Endothelial cell of umbilical vein (primary cell): Measurements from ENCODE around the gene DNA2. TPM values are rescaled to one million over a fixed set of nuclear protein-coding genes. Genes with fewer than 3 reads are reported as not detected.

Source experiments
- BruUV-seq: library from RNA; stranded (reverse); fragments of 400-500 nt; replicated peaks from 2 replicates; lab custom pipeline; 2021; lab: Mats Ljungman, UMichigan
- CTCF ChIA-PET: fragments of 300-600, 350-600 bp; sonication (Branson Sonifier 250); formaldehyde crosslinking; loops from one replicate; lab custom pipeline; 2021; ENCODE audit warnings: antibody characterized with exemption, inconsistent platforms; lab: Charles Lee
- POLR2A ChIA-PET: fragments of 300-600, 350-600 bp; sonication (Branson Sonifier 250); formaldehyde crosslinking; loops from one replicate; lab custom pipeline; 2021; ENCODE audit warnings: antibody characterized with exemption, inconsistent platforms; lab: Charles Lee
- DNase-seq: peaks from one replicate; pipeline ENCODE4 v3.0.0-alpha.2; 2011; ENCODE audit warnings: low read depth, low spot score
- FAIRE-seq: peaks from 2 replicates; lab custom pipeline; 2011; peaks lifted over from hg19 to GRCh38; lab: Jason Lieb, UNC
- H2AFZ ChIP-seq: 2 replicates; pipeline ENCODE4 v1.6.0; 2012; ENCODE audit warnings: low read depth, low read length, control low read depth, inconsistent platforms
- H3K27ac ChIP-seq: 2 replicates; pipeline ENCODE4 v1.5.1; 2011; ENCODE audit warnings: low read depth, mild to moderate bottlenecking, control low read depth, low read length, moderate library complexity; ENCODE audit not compliant: insufficient read depth
- H3K27me3 ChIP-seq, 2 experiments: 2 replicates each; pipeline versions ENCODE4 v1.6.0 to v1.6.1; 2011; ENCODE audit warnings: low read length in 2 of 2, mixed read lengths in 1 of 2; ENCODE audit not compliant: control insufficient read depth in 2 of 2, insufficient read depth in 2 of 2
- H3K36me3 ChIP-seq, 2 experiments: 2 replicates in 1 of 2; 3 replicates in 1 of 2; pipeline ENCODE4 v1.5.1; 2011; ENCODE audit warnings: low read length in 2 of 2, mild to moderate bottlenecking in 1 of 2, moderate library complexity in 1 of 2; ENCODE audit not compliant: control insufficient read depth in 2 of 2, insufficient read depth in 2 of 2; ENCODE audit errors: extremely low read depth in 1 of 2
- H3K4me1 ChIP-seq: 3 replicates; pipeline ENCODE4 v1.5.1; 2011; ENCODE audit warnings: mild to moderate bottlenecking, low read length; ENCODE audit not compliant: control insufficient read depth, insufficient read depth; ENCODE audit errors: extremely low read depth
- H3K4me2 ChIP-seq: 2 replicates; pipeline ENCODE4 v1.6.1; 2011; ENCODE audit warnings: low read length, control low read depth, mixed read lengths; ENCODE audit not compliant: insufficient read depth
- H3K4me3 ChIP-seq, 3 experiments: fragments of 200-600 bp in 1 of 3; sonication (generic), shearing (Covaris generic) in 1 of 3; replicated peaks in 1 of 3; 2 replicates each; pipeline ENCODE4 v1.5.1; 2011 to 2016; ENCODE audit warnings: control low read depth in 3 of 3, low read length in 3 of 3, mild to moderate bottlenecking in 2 of 3, inconsistent platforms in 1 of 3, low read depth in 1 of 3, moderate library complexity in 1 of 3; ENCODE audit not compliant: insufficient read depth in 1 of 3
- H3K79me2 ChIP-seq: 2 replicates; pipeline ENCODE4 v1.6.0; 2012; ENCODE audit warnings: low read length, inconsistent platforms; ENCODE audit not compliant: control insufficient read depth, insufficient read depth
- H3K9ac ChIP-seq: replicated peaks from 2 replicates; pipeline ENCODE3; 2011; ENCODE audit warnings: low read length, control low read depth; ENCODE audit not compliant: insufficient read depth; ENCODE audit errors: extremely low read depth
- H3K9me1 ChIP-seq: replicated peaks from 3 replicates; pipeline ENCODE4 v1.6.0; 2011; ENCODE audit warnings: mild to moderate bottlenecking, low read length; ENCODE audit not compliant: control insufficient read depth, insufficient read depth; ENCODE audit errors: extremely low read depth
- H3K9me3 ChIP-seq: replicated peaks from 2 replicates; pipeline ENCODE4 v1.5.1; 2012; ENCODE audit warnings: low read length, inconsistent platforms; ENCODE audit not compliant: control insufficient read depth, insufficient read depth
- H4K20me1 ChIP-seq: replicated peaks from 2 replicates; pipeline ENCODE3; 2011; ENCODE audit warnings: mild to moderate bottlenecking, low read length; ENCODE audit not compliant: control insufficient read depth, insufficient read depth; ENCODE audit errors: extremely low read depth
- CTCF ChIP-seq, 2 donors: IDR thresholded peaks; 1 replicate in 1 of 2; 2 replicates in 1 of 2; pipeline ENCODE4 v1.5.1; 2011; ENCODE audit warnings: low read length in 2 of 2, mild to moderate bottlenecking in 2 of 2, moderate library complexity in 2 of 2, control low read depth in 1 of 2, inconsistent platforms in 1 of 2, low read depth in 1 of 2; ENCODE audit not compliant: insufficient read depth in 1 of 2; ENCODE audit errors: extremely low read depth in 1 of 2
- EZH2 ChIP-seq: IDR thresholded peaks from 2 replicates; pipeline ENCODE4 v1.6.1; 2012; ENCODE audit warnings: borderline replicate concordance, low read depth, mild to moderate bottlenecking, moderate library complexity, low read length, inconsistent platforms; ENCODE audit not compliant: severe bottlenecking
- FOS ChIP-seq: IDR thresholded peaks from 2 replicates; pipeline ENCODE4 v1.6.1; 2011; ENCODE audit warnings: mild to moderate bottlenecking, low read length, moderate library complexity, borderline replicate concordance; ENCODE audit not compliant: insufficient read depth
- GATA2 ChIP-seq: IDR thresholded peaks from 2 replicates; pipeline ENCODE4 v1.7.0; 2011; ENCODE audit warnings: low read depth, mild to moderate bottlenecking, moderate library complexity, mixed read lengths, low read length; ENCODE audit not compliant: insufficient read length, insufficient read depth
- JUN ChIP-seq: IDR thresholded peaks from 2 replicates; pipeline ENCODE4 v1.6.1; 2011; ENCODE audit warnings: borderline replicate concordance, low read depth; ENCODE audit not compliant: insufficient read length, insufficient read depth
- MAX ChIP-seq: IDR thresholded peaks from 2 replicates; pipeline ENCODE4 v1.6.1; 2011; ENCODE audit not compliant: insufficient read depth, insufficient read length
- MYC ChIP-seq: IDR thresholded peaks from one replicate; pipeline ENCODE4 v1.6.1; 2011; ENCODE audit warnings: mild to moderate bottlenecking, low read depth, low read length
- POLR2A ChIP-seq: IDR thresholded peaks from 2 replicates; pipeline ENCODE4 v1.6.1; 2012; ENCODE audit warnings: low read depth, mild to moderate bottlenecking, control low read depth, low read length
- POLR2AphosphoS5 ChIP-seq: IDR thresholded peaks from 2 replicates; pipeline ENCODE4 v1.6.1; 2012; ENCODE audit warnings: low read depth, mild to moderate bottlenecking, control low read depth, low read length, moderate library complexity; ENCODE audit not compliant: insufficient read depth
- dilution Hi-C: fragments of 300-500 bp; cut with MboI; formaldehyde crosslinking; loops from one replicate; pipeline ENCODE4 v1.15.0; 2019; ENCODE audit warnings: low sequenced_read_pairs; ENCODE audit not compliant: extremely low pct_ligation_motif_present
- intact Hi-C: fragments of 100-400 bp; cut with micrococcal nuclease; formaldehyde crosslinking; loops from one replicate; pipeline ENCODE4 v1.10.0; 2022
- polyA plus RNA-seq, 4 experiments: library from polyadenylated mRNA; depleted of rRNA in 3 of 4; stranded (reverse) in 3 of 4; unstranded in 1 of 4; fragments of >200 nt; gene quantifications; 2 replicates each; pipeline versions ENCODE4 v1.2.1 to v1.2.3, GENCODE V29; 2011 to 2012; ENCODE audit warnings: missing spikeins in 1 of 4
- total RNA-seq: library from RNA; stranded (reverse); gene quantifications from 2 replicates; pipeline ENCODE4 v1.2.3, GENCODE V29; 2021

The DNA2 gene
- total and polyA plus RNA-seq, 2 donors (not counting 3 experiments of a cell fraction or from before 2014, with no cell fraction given) = 3.5 to 18.1 TPM

- FAIRE-seq = no peak
- intact Hi-C loops = loop anchor here (10.0 kb wide), 1 partner anchor 316 kb away; the partner anchor contains the start of gene CCAR1
- dilution Hi-C loops = no loop called here
Measured at GRCh38 chr10:68408898-68409518, 62.8 kb downstream of the DNA2 start.

More at GRCh38 chr10:68408898-68409518, 62.8 kb downstream of the DNA2 start:
- no TSS peak for BruUV-seq
- Histone ChIP-seq H3K79me2 (peaks cover 28% of the 10 kb centered on the region), H3K27ac (no peak overlapping the region), H3K4me1 (peaks cover 6% of the 10 kb centered on the region), H3K9me1 (no peaks in the 10 kb centered on the region), H2AFZ (no peak overlapping the region), H4K20me1 (peaks cover 3% of the 10 kb centered on the region), H3K36me3 (no peaks in the 10 kb centered on the region), H3K9me3 (no peaks in the 10 kb centered on the region), H3K9ac (no peak overlapping the region), H3K27me3 (no peaks in the 10 kb centered on the region), H3K4me3 (no peak overlapping the region), H3K4me2 (no peak overlapping the region)
- DNase-seq = no peak
- ChIA-PET POLR2A (interaction anchor here (0.5 kb wide), 1 partner anchor 344 kb away, joined by 3 read pairs; no protein-coding TSS in a partner anchor), CTCF (interaction anchor here (0.5 to 1.4 kb wide), 2 partner anchors 15 to 21 kb away, joined by 3 read pairs; no protein-coding TSS in a partner anchor)
- no peak for TF ChIP-seq FOS
- no peak for TF ChIP-seq JUN
- TF ChIP-seq CTCF (IDR thresholded peaks at IDR 0.05; ENCODE audit: extremely low read depth in 1 of 2, insufficient read depth in 1 of 2, low read depth in 1 of 2, low read length in 2 of 2) = no peak
- no peak for TF ChIP-seq POLR2AphosphoS5
- TF ChIP-seq GATA2 = no peak
- TF ChIP-seq EZH2 = no peak
- no peak for TF ChIP-seq MAX
- TF ChIP-seq MYC = no peak
- TF ChIP-seq POLR2A = no peak
